A673 (cell line): Measurements from ENCODE around the gene ZNF41. TPM values are rescaled to one million over a fixed set of nuclear protein-coding genes. Genes with fewer than 3 reads are reported as not detected.

Experiments used
- BruUV-seq: library from RNA; stranded (reverse); fragments of 400-500 nt; replicated peaks from 2 replicates; lab custom pipeline; 2021; lab: Mats Ljungman, UMichigan
- CTCF ChIA-PET: fragments of 300-600 bp; sonication (Branson Sonifier 250); formaldehyde crosslinking; loops from one replicate; lab custom pipeline; 2022; ENCODE audit warnings: antibody characterized with exemption; lab: Charles Lee
- POLR2A ChIA-PET: fragments of 300-600 bp; sonication (Branson Sonifier 250); formaldehyde crosslinking; loops from one replicate; lab custom pipeline; 2022; ENCODE audit warnings: antibody characterized with exemption; ENCODE audit not compliant: low non-redundant PET; lab: Charles Lee
- DNase-seq: peaks from one replicate; pipeline ENCODE4 v3.0.0-alpha.2; 2015; ENCODE audit warnings: low spot score
- H3K27ac ChIP-seq: fragments of 200-600 bp; sonication (generic); 2 replicates; pipeline ENCODE4 v1.5.1; 2016; ENCODE audit warnings: mixed run types, low read depth, mild to moderate bottlenecking, mixed read lengths, antibody characterized with exemption, low read length; ENCODE audit not compliant: poor library complexity, severe bottlenecking
- H3K27me3 ChIP-seq: fragments of 200-600 bp; sonication (generic); replicated peaks from 2 replicates; pipeline ENCODE4 v1.6.1; 2017; ENCODE audit warnings: mixed run types, low read depth, mild to moderate bottlenecking, mixed read lengths, antibody characterized with exemption, low read length; ENCODE audit not compliant: insufficient read depth, poor library complexity
- H3K36me3 ChIP-seq: fragments of 200-600 bp; sonication (generic); 2 replicates; pipeline ENCODE4 v1.6.1; 2016; ENCODE audit warnings: mixed run types, mild to moderate bottlenecking, mixed read lengths, antibody characterized with exemption, low read length; ENCODE audit not compliant: insufficient read depth, poor library complexity, severe bottlenecking
- H3K4me1 ChIP-seq: fragments of 200-600 bp; sonication (generic); 2 replicates; pipeline ENCODE4 v1.6.1; 2017; ENCODE audit warnings: mixed run types, mild to moderate bottlenecking, mixed read lengths, antibody characterized with exemption, low read length; ENCODE audit not compliant: insufficient read depth, poor library complexity, severe bottlenecking
- H3K4me3 ChIP-seq: fragments of 200-600 bp; sonication (generic); 2 replicates; pipeline ENCODE4 v1.5.1; 2016; ENCODE audit warnings: low read depth, mixed run types, mild to moderate bottlenecking, mixed read lengths, low read length; ENCODE audit not compliant: poor library complexity, severe bottlenecking
- H3K9me3 ChIP-seq: fragments of 200-600 bp; sonication (generic); 2 replicates; pipeline ENCODE4 v1.6.1; 2016; ENCODE audit warnings: mixed run types, low read depth, mild to moderate bottlenecking, mixed read lengths, antibody characterized with exemption, low read length; ENCODE audit not compliant: poor library complexity, severe bottlenecking
- CTCF ChIP-seq: fragments of 300-800, 200-600 bp; sonication (generic); conservative IDR thresholded peaks from 2 replicates; pipeline ENCODE4 v1.5.1; 2017; ENCODE audit warnings: low read depth, mild to moderate bottlenecking, antibody characterized with exemption, low read length, moderate library complexity, mixed read lengths
- EZH2 ChIP-seq: fragments of 200-600 bp; sonication (generic); IDR thresholded peaks from 2 replicates; pipeline ENCODE4 v1.6.1; 2017; ENCODE audit warnings: borderline replicate concordance, low read depth, mild to moderate bottlenecking, mixed read lengths, antibody characterized with exemption, low read length; ENCODE audit not compliant: poor library complexity, severe bottlenecking
- intact Hi-C: fragments of 100-400 bp; cut with micrococcal nuclease; formaldehyde crosslinking; loops from one replicate; pipeline ENCODE4 v1.10.0; 2022; ENCODE audit not compliant: unreplicated experiment
- total RNA-seq: library from RNA; stranded (reverse); gene quantifications from 2 replicates; pipeline ENCODE4 v1.2.3, GENCODE V29; 2021

ZNF41 gene
- total RNA-seq, 1 experiment from 2014 or later, result 6.4 TPM

GRCh38 chrX:47448165-47448806, 34.7 kb downstream of the ZNF41 start:
- DNase-seq, result no peak
- no TSS peak for BruUV-seq
- Histone ChIP-seq H3K27ac (no peak overlapping the region), H3K4me3 (no peak overlapping the region), H3K4me1 (no peaks in the 10 kb centered on the region), H3K9me3 (peaks cover 52% of the 10 kb centered on the region), H3K36me3 (peaks cover 29% of the 10 kb centered on the region), H3K27me3 (no peaks in the 10 kb centered on the region)
- TF ChIP-seq CTCF, result no peak
- no peak for TF ChIP-seq EZH2
- POLR2A ChIA-PET, result no interaction called here
- CTCF ChIA-PET, result no interaction called here
- intact Hi-C loops, result no loop called here

- peaks cover 52% of the 10 kb centered on the region for H3K9me3 ChIP-seq
- H3K27me3 ChIP-seq, result no peaks in the 10 kb centered on the region
- no peaks in the 10 kb centered on the region for H3K4me1 ChIP-seq
- H3K36me3 ChIP-seq, result peaks cover 26% of the 10 kb centered on the region
- intact Hi-C loops, result no loop called here
- no peak for DNase-seq
- TF ChIP-seq EZH2 (no peak), CTCF (no peak)
- H3K27ac ChIP-seq, result no peak overlapping the region
- POLR2A ChIA-PET, result no interaction called here
- BruUV-seq, result no TSS peak
- CTCF ChIA-PET, result no interaction called here
- H3K4me3 ChIP-seq, result no peak overlapping the region
Measured at GRCh38 chrX:47447607-47448006, 35.4 kb downstream of the ZNF41 start.

- peaks cover 49% of the 10 kb centered on the region for H3K9me3 ChIP-seq
- BruUV-seq, result no TSS peak
- intact Hi-C loops, result no loop called here
- no peaks in the 10 kb centered on the region for H3K27me3 ChIP-seq
- H3K27ac ChIP-seq, result no peak overlapping the region
- no peaks in the 10 kb centered on the region for H3K4me1 ChIP-seq
- no peak for DNase-seq
- TF ChIP-seq EZH2, result no peak
- TF ChIP-seq CTCF, result no peak
- peaks cover 26% of the 10 kb centered on the region for H3K36me3 ChIP-seq
- POLR2A ChIA-PET, result no interaction called here
- CTCF ChIA-PET, result no interaction called here
- no peak overlapping the region for H3K4me3 ChIP-seq
Measured at GRCh38 chrX:47446971-47447370, 36.1 kb downstream of the ZNF41 start.
